Pancreas (tissue), 10 donors: ENCODE measurements around the gene ECHS1. TPM values are rescaled to one million over a fixed set of nuclear protein-coding genes. Genes with fewer than 3 reads are reported as not detected.

Experiments used
- ATAC-seq, 4 donors: fragments of 200-7000 bp; cut with Tn5 transposase; one replicate each; pipeline versions ENCODE4 v1.8.0 to v1.9.1; 2020; ENCODE audit warnings: mild to moderate bottlenecking in 4 of 4, moderate library complexity in 4 of 4
- DNase-seq, 6 donors: peaks; one replicate each; pipeline ENCODE4 v3.0.0-alpha.2; 2020
- FAIRE-seq: peaks from 2 replicates; lab custom pipeline; 2012; peaks lifted over from hg19 to GRCh38; lab: Jason Lieb, UNC
- H3K27ac ChIP-seq, 4 donors: fragments of 200-600 bp; sonication (generic); 1 replicate in 3 of 4; 2 replicates in 1 of 4; pipeline versions ENCODE4 v1.5.0 to v1.8.0; 2020
- H3K27me3 ChIP-seq, 4 donors: fragments of 200-600 bp; one replicate each; pipeline ENCODE4 v1.8.0; 2021
- H3K36me3 ChIP-seq, 3 donors: fragments of 200-600 bp; sonication (generic) in 1 of 3; one replicate each; pipeline versions ENCODE4 v1.5.0 to v1.8.0; 2020 to 2021
- H3K4me1 ChIP-seq, 3 donors: fragments of 200-600 bp; one replicate each; pipeline ENCODE4 v1.8.0; 2021
- H3K4me3 ChIP-seq, 4 donors: fragments of 200-600 bp; sonication (generic) in 2 of 4; one replicate each; pipeline versions ENCODE4 v1.5.0 to v1.8.0; 2020 to 2021
- H3K9me3 ChIP-seq, 4 donors: fragments of 200-600 bp; one replicate each; pipeline ENCODE4 v1.8.0; 2021
- WGBS, 2 donors: extraction: QIAGEN DNeasy Blood & Tissue Kit; methylation state at CpG; one replicate each; pipeline ENCODE4 v1.1.7; 2013; 5-methylcytosine and 5-hydroxymethylcytosine counted together
- intact Hi-C, 3 donors: fragments of 100-400 bp; cut with DNase I; formaldehyde crosslinking; loops; one replicate each; pipeline versions ENCODE4 v1.11.1 to v1.14.2; 2022
- polyA plus RNA-seq, 2 donors: library from polyadenylated mRNA; stranded (reverse); fragments of 200-250 nt; gene quantifications; one replicate each; pipeline ENCODE4 v1.2.3, GENCODE V29; 2013
- total RNA-seq, 6 donors: library from RNA; stranded (reverse); fragmentation: NEBNext Ultra II Directional in 4 of 6; extraction: Animal tissue kit (Norgen Biotek cat#: 25700) in 4 of 6; gene quantifications; one replicate each; pipeline versions ENCODE4 v1.2.1 to v1.2.4, GENCODE V29; 2021 to 2023
- TF ChIP-seq, protein P1 (sequence below), 4 donors: fragments of 200-600 bp; sonication (generic) in 3 of 4; IDR thresholded peaks; one replicate each; pipeline versions ENCODE4 v1.5.0 to v1.8.0; 2021; ENCODE audit warnings: antibody characterized with exemption in 4 of 4
- donor health status: healthy with polysubstance abuse.
- donor health status: DM: no; HTN: no; CAD: no; lungs with moderate emphysema.
- donor health status: DM: no; HTN: no; CAD: no.
- donor health status: control.
- donor health status: control.
- donor health status: Bipolar disorder and iron deficiency.
- donor health status: DM: yes; HTN: yes; CAD: no.
- donor health status: DM: no; HTN: no; CAD: no.
- donor health status: DM: no; HTN: no; CAD: no.
- donor health status: DM: yes; HTN: yes; CAD: no.

ECHS1 gene
- total and polyA plus RNA-seq, 8 donors, result 32.4 to 69.2 (median 37.8) TPM

- TF ChIP-seq, protein P1, sequence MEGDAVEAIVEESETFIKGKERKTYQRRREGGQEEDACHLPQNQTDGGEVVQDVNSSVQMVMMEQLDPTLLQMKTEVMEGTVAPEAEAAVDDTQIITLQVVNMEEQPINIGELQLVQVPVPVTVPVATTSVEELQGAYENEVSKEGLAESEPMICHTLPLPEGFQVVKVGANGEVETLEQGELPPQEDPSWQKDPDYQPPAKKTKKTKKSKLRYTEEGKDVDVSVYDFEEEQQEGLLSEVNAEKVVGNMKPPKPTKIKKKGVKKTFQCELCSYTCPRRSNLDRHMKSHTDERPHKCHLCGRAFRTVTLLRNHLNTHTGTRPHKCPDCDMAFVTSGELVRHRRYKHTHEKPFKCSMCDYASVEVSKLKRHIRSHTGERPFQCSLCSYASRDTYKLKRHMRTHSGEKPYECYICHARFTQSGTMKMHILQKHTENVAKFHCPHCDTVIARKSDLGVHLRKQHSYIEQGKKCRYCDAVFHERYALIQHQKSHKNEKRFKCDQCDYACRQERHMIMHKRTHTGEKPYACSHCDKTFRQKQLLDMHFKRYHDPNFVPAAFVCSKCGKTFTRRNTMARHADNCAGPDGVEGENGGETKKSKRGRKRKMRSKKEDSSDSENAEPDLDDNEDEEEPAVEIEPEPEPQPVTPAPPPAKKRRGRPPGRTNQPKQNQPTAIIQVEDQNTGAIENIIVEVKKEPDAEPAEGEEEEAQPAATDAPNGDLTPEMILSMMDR (IDR thresholded peaks at IDR 0.05), result no peak
- intact Hi-C loops, result no loop called here
- no peak overlapping the region for H3K27ac ChIP-seq
- no peak for FAIRE-seq
- peak in 3 of 6 donors; percentile 9 to 81 (median 50) for DNase-seq
- WGBS, 2 donors, result 23 to 28% methylated on average over 27 to 28 of the region's 28 CpGs
- peaks cover 0 to 8% (median 7%) of the 10 kb centered on the region in 3 donors for H3K4me1 ChIP-seq
- peaks cover 0 to 24% (median 15%) of the 10 kb centered on the region in 4 donors for H3K27me3 ChIP-seq
- no peak for ATAC-seq
- H3K9me3 ChIP-seq, result no peaks in the 10 kb centered on the region
- no peak overlapping the region for H3K4me3 ChIP-seq
- H3K36me3 ChIP-seq, result no peaks in the 10 kb centered on the region
These were observed 46.2 kb downstream of the ECHS1 start for GRCh38 chr10:133326745-133327650.

DNA sequence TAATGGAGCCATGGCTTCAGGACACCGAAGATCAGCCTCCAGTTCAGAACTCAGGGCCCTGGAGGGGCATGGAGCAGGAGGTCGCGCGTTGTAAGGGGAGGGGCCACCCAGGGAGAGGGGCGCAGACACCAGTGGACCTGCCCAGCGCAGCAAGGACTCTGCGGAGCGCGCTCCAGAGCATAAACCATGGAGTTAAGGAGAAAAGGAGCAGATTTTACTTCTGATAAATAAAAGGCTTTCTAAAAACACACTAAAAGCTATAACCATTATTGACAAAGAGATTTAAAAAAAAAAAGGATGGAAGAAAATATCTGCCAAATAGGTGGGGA lies 47.0 kb downstream of the ECHS1 start:
- Histone ChIP-seq H3K9me3 (no peaks in the 10 kb centered on the region), H3K4me1 (peaks cover 0 to 8% (median 7%) of the 10 kb centered on the region in 3 donors), H3K27ac (no peak overlapping the region), H3K4me3 (peak overlapping the region in 2 of 4 donors; percentile 43 to 44), H3K36me3 (no peaks in the 10 kb centered on the region), H3K27me3 (peaks cover 0 to 24% (median 15%) of the 10 kb centered on the region in 4 donors)
- TF ChIP-seq, protein P1 (IDR thresholded peaks at IDR 0.05), result no peak
- 40 to 45% methylated on average over 9 of the region's 9 CpGs for WGBS, 2 donors
- intact Hi-C loops, result no loop called here
- DNase-seq (no peak), ATAC-seq (no peak), FAIRE-seq (no peak)

GRCh38 chr10:133325440-133326222 lies 47.5 kb downstream of the ECHS1 start:
- peak in 4 of 6 donors; percentile 20 to 81 (median 60) for DNase-seq
- Histone ChIP-seq H3K9me3 (no peaks in the 10 kb centered on the region), H3K27me3 (peaks cover 0 to 24% (median 15%) of the 10 kb centered on the region in 4 donors), H3K4me1 (peaks cover 0 to 8% (median 7%) of the 10 kb centered on the region in 3 donors), H3K27ac (no peak overlapping the region), H3K36me3 (no peaks in the 10 kb centered on the region), H3K4me3 (peak overlapping the region in 3 of 4 donors; percentile 5 to 44 (median 43))
- intact Hi-C loops, result no loop called here
- ATAC-seq, result peak; percentile 20 to 36 (median 29)
- WGBS, 2 donors, result 2 to 3% methylated on average over 52 to 91 of the region's 91 CpGs
- TF ChIP-seq, protein P1 (IDR thresholded peaks at IDR 0.05), result no peak
- no peak for FAIRE-seq

DNA sequence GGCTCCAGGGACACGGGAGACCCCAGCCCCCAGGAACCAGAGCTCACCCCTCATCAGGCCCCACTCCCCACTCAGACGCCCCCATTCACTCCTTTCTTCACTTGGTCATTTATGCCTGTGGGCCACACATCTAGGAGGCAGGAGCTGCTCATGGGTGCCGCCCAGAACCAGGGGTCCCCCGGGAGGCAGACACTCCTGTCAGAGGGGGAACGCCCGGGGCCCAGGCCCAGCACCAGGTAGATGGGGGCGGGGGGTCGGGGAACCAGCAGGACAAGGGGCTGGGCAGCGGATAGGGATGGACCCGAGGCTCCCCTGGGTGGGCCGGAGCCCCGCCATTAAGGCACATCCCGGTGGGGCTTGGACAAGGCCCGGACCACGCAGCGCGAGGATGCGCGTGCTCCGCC lies 48.3 kb downstream of the ECHS1 start:
- intact Hi-C loops, result no loop called here
- H3K9me3 ChIP-seq, result no peaks in the 10 kb centered on the region
- no peak for FAIRE-seq
- peaks cover 0 to 24% (median 15%) of the 10 kb centered on the region in 4 donors for H3K27me3 ChIP-seq
- peak overlapping the region in 1 of 4 donors; percentile 44 for H3K4me3 ChIP-seq
- H3K36me3 ChIP-seq, result no peaks in the 10 kb centered on the region
- no peak overlapping the region for H3K27ac ChIP-seq
- peak in 4 of 6 donors; percentile 26 to 82 (median 53) for DNase-seq
- 17 to 32% methylated on average over 10 to 20 of the region's 20 CpGs for WGBS, 2 donors
- peak; percentile 6 to 10 (median 7) for ATAC-seq
- TF ChIP-seq, protein P1 (IDR thresholded peaks at IDR 0.05), result no peak
- H3K4me1 ChIP-seq, result peaks cover 0 to 8% (median 7%) of the 10 kb centered on the region in 3 donors
